WERI-Rb-1 (cell line): ENCODE results near the gene SAMM50.

Source experiments
- DNase-seq: peaks from one replicate; pipeline ENCODE4 v3.0.0-alpha.2; 2020
- H3K27ac ChIP-seq: fragments of 250-450 bp; sonication (Bioruptor Pico); 2 replicates; pipeline ENCODE4 v1.5.1; 2020; ENCODE audit warnings: mild to moderate bottlenecking, moderate library complexity
- H3K27me3 ChIP-seq: fragments of 250-450 bp; sonication (Bioruptor Pico); 2 replicates; pipeline ENCODE4 v1.5.1; 2021; ENCODE audit warnings: mild to moderate bottlenecking, low read depth, moderate library complexity; ENCODE audit not compliant: insufficient read depth, severe bottlenecking
- H3K36me3 ChIP-seq: fragments of 250-450 bp; sonication (Bioruptor Pico); 2 replicates; pipeline ENCODE4 v1.5.1; 2020; ENCODE audit warnings: mild to moderate bottlenecking, moderate library complexity
- H3K4me3 ChIP-seq: 2 replicates; pipeline ENCODE4 v1.5.1; 2011; ENCODE audit warnings: low read depth, mild to moderate bottlenecking, control low read depth, low read length
- H3K9me3 ChIP-seq: fragments of 250-450 bp; sonication (Bioruptor Pico); 2 replicates; pipeline ENCODE4 v1.5.1; 2021; ENCODE audit warnings: mild to moderate bottlenecking, moderate library complexity; ENCODE audit not compliant: severe bottlenecking
- CTCF ChIP-seq: IDR thresholded peaks from 2 replicates; pipeline ENCODE4 v1.5.1; 2011; ENCODE audit warnings: low read depth, mild to moderate bottlenecking, control low read depth, inconsistent platforms, low read length

SAMM50 gene

DNA sequence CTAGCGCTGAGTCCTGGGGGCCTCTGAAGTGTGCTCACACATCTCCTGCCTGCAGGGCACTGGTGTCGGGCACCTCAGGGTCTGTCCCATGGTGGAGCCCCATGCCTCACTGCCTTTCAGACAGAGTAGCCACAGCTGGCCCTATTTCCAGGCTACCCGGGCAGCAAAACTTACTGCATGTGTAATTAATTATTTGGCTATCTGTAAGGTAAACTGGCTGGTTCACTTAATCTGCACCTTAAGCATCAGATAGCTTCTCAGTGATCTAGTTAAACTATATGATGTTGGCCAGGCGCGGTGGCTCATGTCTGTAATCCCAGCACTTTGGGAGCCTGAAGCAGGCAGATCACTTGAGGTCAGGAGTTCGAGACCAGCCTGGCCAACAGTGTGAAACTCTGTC is 26.3 kb upstream of the SAMM50 start:
- H3K9me3 ChIP-seq, result no peaks in the 10 kb centered on the region
- no peaks in the 10 kb centered on the region for H3K27me3 ChIP-seq
- no peak overlapping the region for H3K27ac ChIP-seq
- no peak for DNase-seq
- H3K36me3 ChIP-seq, result peaks cover 74% of the 10 kb centered on the region
- TF ChIP-seq CTCF, result no peak
- no peak overlapping the region for H3K4me3 ChIP-seq

DNA sequence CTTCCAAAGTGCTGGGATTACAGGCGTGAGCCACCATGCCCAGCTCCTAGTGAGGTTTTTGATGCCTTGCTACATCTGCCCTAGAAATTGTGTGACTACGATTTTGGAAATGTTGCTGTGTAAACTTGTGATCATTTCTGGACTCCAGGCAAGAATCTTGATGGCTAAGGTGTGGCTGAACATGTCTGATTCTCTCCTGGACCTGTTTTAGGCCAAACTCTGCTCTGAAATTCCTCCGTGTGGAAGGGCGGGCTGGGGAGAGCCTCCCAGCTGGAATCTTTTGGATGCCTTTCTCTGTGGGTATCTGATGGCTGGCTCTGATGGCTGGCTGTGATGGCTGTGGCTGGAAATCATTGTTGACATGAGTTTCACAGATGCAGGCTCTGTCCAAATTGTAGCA is 23.5 kb upstream of the SAMM50 start:
- Histone ChIP-seq H3K27ac (no peak overlapping the region), H3K9me3 (no peaks in the 10 kb centered on the region), H3K36me3 (peaks cover 86% of the 10 kb centered on the region), H3K4me3 (no peak overlapping the region), H3K27me3 (no peaks in the 10 kb centered on the region)
- no peak for DNase-seq
- no peak for TF ChIP-seq CTCF

GRCh38 chr22:43941449-43941848 is 13.8 kb upstream of the SAMM50 start:
- DNase-seq, result no peak
- Histone ChIP-seq H3K27me3 (no peaks in the 10 kb centered on the region), H3K27ac (no peak overlapping the region), H3K9me3 (no peaks in the 10 kb centered on the region), H3K4me3 (no peak overlapping the region), H3K36me3 (peaks cover 88% of the 10 kb centered on the region)
- no peak for TF ChIP-seq CTCF

- DNase-seq, result no peak
These were observed 10.4 kb upstream of the SAMM50 start for GRCh38 chr22:43944670-43945430.

DNA sequence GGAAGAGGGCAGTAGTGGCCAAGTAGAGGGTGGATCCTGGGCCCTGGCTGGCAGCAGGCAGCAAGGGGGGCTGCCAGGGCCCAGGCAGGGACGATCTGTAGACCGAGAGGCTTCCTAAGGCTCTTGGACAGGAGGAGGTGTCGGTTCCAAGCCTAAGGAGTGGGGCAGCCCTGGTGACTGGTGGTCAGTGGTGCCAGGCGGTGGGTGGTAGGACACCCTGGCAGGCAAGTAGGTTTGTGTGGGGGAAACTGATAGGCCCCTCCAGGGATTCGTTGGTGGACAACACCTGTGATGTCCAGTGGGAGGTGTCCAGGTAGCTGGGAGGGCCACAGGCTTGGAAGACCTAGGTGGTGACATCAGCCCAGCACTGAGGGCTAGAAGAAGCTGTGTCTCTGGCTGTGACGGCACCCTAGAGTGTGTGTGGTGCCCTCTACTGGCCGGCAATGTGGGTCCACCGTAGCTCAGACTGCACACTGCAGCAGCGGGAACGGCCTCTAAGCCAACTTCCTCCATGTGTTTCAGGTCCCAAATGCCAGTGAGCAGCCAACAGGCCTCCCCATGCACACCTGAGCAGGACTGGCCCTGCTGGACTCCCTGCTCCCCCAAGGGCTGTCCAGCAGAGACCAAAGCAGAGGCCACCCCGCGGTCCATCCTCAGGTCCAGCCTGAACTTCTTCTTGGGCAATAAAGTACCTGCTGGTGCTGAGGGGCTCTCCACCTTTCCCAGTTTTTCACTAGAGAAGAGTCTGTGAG is 9.4 kb upstream of the SAMM50 start:
- no peak overlapping the region for H3K27ac ChIP-seq
- peak; percentile 80 for DNase-seq

More at GRCh38 chr22:43944670-43945430, 10.4 kb upstream of the SAMM50 start:
- H3K4me3 ChIP-seq, result no peak overlapping the region
- no peak overlapping the region for H3K27ac ChIP-seq
- H3K9me3 ChIP-seq, result no peaks in the 10 kb centered on the region
- H3K36me3 ChIP-seq, result peaks cover 78% of the 10 kb centered on the region
- no peaks in the 10 kb centered on the region for H3K27me3 ChIP-seq
- TF ChIP-seq CTCF, result no peak

More for the DNA sequence above, 9.4 kb upstream of the SAMM50 start:
- Histone ChIP-seq H3K9me3 (no peaks in the 10 kb centered on the region), H3K27me3 (no peaks in the 10 kb centered on the region), H3K36me3 (peaks cover 68% of the 10 kb centered on the region), H3K4me3 (no peak overlapping the region)
- TF ChIP-seq CTCF, result peak; percentile 97
